ENCODE data around the gene CTDSPL. TPM values are rescaled to one million over a fixed set of nuclear protein-coding genes. Genes with fewer than 3 reads are reported as not detected.

CTDSPL gene
- total and polyA plus RNA-seq, 2 of the 13 experiments (the other 11 are each of a cell fraction or from before 2014, with no cell fraction given), result 26.1 to 142 TPM

DNA sequence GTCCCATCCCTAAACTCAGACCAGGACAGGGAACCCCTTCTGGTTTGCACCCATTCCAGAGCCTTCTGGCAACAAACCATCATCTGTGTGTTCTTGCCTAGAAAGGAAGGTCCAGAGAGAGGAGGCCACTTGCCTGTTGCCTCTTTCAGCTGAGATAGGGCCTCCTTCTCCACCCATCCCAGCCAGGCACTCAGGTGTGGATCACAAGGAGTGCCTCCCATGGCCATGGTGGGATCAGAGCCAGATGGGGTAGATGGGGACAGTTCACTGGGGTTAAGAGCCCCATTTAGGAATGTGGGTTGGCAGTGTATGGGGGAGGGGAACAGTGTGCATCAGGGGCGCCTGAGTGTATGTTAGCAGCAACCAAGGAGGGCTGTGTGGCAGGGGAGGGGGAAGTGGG is 8.9 kb upstream of the CTDSPL start:
- Histone ChIP-seq H3K9ac (ENCODE audit: insufficient read depth, low read depth, low read length) (no peak overlapping the region), H2AFZ (ENCODE audit: low read length) (no peak overlapping the region), H3K36me3 (replicated peaks in 1 of 2; ENCODE audit: control insufficient read depth in 1 of 2, insufficient read depth in 2 of 2, low read length in 2 of 2) (peaks cover 0 to 2% of the 10 kb centered on the region in 2 experiments; a peak in 2 of 5 replicates), H3K4me2 (ENCODE audit: low read depth, low read length) (no peak overlapping the region), H3K27ac (ENCODE audit: extremely low read length, insufficient read depth, low read length) (no peak overlapping the region), H3K4me1 (ENCODE audit: insufficient read depth, low read length) (no peaks in the 10 kb centered on the region), H3K27me3 (ENCODE audit: control insufficient read depth in 1 of 2, insufficient read depth in 2 of 2, low read length in 2 of 2) (no peaks in the 10 kb centered on the region), H3K79me2 (ENCODE audit: insufficient read depth, low read length) (no peaks in the 10 kb centered on the region), H4K20me1 (ENCODE audit: insufficient read depth, low read length) (no peaks in the 10 kb centered on the region), H3K4me3 (replicated peaks in 1 of 3; ENCODE audit: insufficient read depth in 1 of 3, low read depth in 2 of 3, low read length in 3 of 3) (no peak overlapping the region), H3K9me3 (ENCODE audit: low read length) (no peaks in the 10 kb centered on the region)
- in situ Hi-C loops (cut with HindIII; ENCODE audit: extremely low pct_ligation_motif_present, low pct_unique_long_range_greater_than_20kb), result no loop called here
- FAIRE-seq (no peak), DNase-seq (ENCODE audit: low spot score) (no peak), ATAC-seq (no peak)
- ChIA-PET CTCF (ENCODE audit: low intra/inter-chr PET ratio, low total read pairs) (interaction anchor here (1.3 kb wide), 1 partner anchor 115 kb away, joined by 3 read pairs; no protein-coding TSS in a partner anchor), POLR2A (no interaction called here)
- intact Hi-C loops (cut with micrococcal nuclease; ENCODE audit: unreplicated experiment), result no loop called here
- WGBS (ENCODE audit: low lambda C conversion rate), result 95% methylated on average over 1 of the region's 1 CpG
- TF ChIP-seq, protein P1, sequence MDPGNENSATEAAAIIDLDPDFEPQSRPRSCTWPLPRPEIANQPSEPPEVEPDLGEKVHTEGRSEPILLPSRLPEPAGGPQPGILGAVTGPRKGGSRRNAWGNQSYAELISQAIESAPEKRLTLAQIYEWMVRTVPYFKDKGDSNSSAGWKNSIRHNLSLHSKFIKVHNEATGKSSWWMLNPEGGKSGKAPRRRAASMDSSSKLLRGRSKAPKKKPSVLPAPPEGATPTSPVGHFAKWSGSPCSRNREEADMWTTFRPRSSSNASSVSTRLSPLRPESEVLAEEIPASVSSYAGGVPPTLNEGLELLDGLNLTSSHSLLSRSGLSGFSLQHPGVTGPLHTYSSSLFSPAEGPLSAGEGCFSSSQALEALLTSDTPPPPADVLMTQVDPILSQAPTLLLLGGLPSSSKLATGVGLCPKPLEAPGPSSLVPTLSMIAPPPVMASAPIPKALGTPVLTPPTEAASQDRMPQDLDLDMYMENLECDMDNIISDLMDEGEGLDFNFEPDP (CRISPR knock-in tag; conservative IDR thresholded peaks at IDR 0.05), result no peak
- no peak for TF ChIP-seq ZNF17 (CRISPR knock-in tag; IDR thresholded peaks at IDR 0.05)
- BruUV-seq (replicated peaks), result no TSS peak

DNA sequence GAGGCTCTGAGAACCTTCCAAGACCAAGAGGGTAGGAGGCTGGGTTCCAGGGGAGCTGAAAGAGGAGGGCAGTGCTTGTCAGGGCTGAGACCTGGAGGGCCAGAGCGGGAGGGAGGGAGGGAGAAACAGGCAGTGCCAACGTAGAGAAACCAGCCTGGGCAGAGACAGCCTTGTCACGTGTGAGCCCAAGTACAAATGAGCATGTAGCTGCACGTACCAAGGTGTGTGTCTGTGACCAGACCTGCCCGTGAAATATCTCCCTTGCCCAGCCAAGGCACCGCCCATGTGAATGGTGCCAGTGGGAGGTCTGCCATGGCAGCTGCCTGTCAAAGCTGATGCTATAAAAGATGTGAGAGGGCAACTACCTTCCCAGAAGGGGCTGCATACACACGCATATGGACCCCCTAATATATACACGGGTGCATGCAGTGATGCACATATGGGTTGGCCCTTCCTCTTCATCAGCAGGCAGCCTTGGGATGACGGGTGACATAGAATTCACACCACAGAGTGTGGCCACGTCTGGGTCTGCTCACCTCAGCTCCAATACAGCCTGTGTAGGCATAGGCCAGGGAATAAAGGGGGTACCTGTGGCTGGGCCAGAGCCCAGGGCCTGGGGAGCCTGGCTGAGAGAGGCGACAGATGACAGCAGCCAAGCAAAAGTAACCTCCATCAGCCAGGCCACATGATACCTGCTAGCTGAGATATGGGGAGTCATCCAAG is 7.8 kb upstream of the CTDSPL start:
- CTCF ChIA-PET (ENCODE audit: low intra/inter-chr PET ratio, low total read pairs), result interaction anchor here (1.0 kb wide), 1 partner anchor 114 kb away, joined by 3 read pairs; no protein-coding TSS in a partner anchor
- Histone ChIP-seq H3K36me3 (replicated peaks in 1 of 2; ENCODE audit: control insufficient read depth in 1 of 2, insufficient read depth in 2 of 2, low read length in 2 of 2) (peaks cover 0 to 2% of the 10 kb centered on the region in 2 experiments; a peak in 2 of 5 replicates), H3K27ac (ENCODE audit: extremely low read length, insufficient read depth, low read length) (no peak overlapping the region), H3K4me1 (ENCODE audit: insufficient read depth, low read length) (no peaks in the 10 kb centered on the region), H3K4me2 (ENCODE audit: low read depth, low read length) (no peak overlapping the region), H3K27me3 (ENCODE audit: control insufficient read depth in 1 of 2, insufficient read depth in 2 of 2, low read length in 2 of 2) (no peaks in the 10 kb centered on the region), H3K4me3 (replicated peaks in 1 of 3; ENCODE audit: insufficient read depth in 1 of 3, low read depth in 2 of 3, low read length in 3 of 3) (no peak overlapping the region), H3K9me3 (ENCODE audit: low read length) (no peaks in the 10 kb centered on the region), H2AFZ (ENCODE audit: low read length) (no peak overlapping the region), H3K79me2 (ENCODE audit: insufficient read depth, low read length) (no peaks in the 10 kb centered on the region), H4K20me1 (ENCODE audit: insufficient read depth, low read length) (no peaks in the 10 kb centered on the region), H3K9ac (ENCODE audit: insufficient read depth, low read depth, low read length) (no peak overlapping the region)
- no peak for DNase-seq (ENCODE audit: low spot score)
- POLR2A ChIA-PET, result interaction anchor here (0.6 to 0.7 kb wide), 2 partner anchors 110 to 112 kb away, joined by 3 to 4 read pairs; no protein-coding TSS in a partner anchor
- no peak for ATAC-seq
- WGBS (ENCODE audit: low lambda C conversion rate), result 95% methylated on average over 7 of the region's 11 CpGs
- in situ Hi-C loops (cut with HindIII; ENCODE audit: extremely low pct_ligation_motif_present, low pct_unique_long_range_greater_than_20kb), result no loop called here
- intact Hi-C loops (cut with micrococcal nuclease; ENCODE audit: unreplicated experiment), result no loop called here
- FAIRE-seq, result no peak
- TF ChIP-seq ZNF225 (CRISPR knock-in tag; IDR thresholded peaks at IDR 0.05) (no peak), ZNF75D (CRISPR knock-in tag; IDR thresholded peaks at IDR 0.05; ENCODE audit: borderline replicate concordance) (no peak), EEA1 (CRISPR knock-in tag; IDR thresholded peaks at IDR 0.05; ENCODE audit: borderline replicate concordance) (no peak), KMT2A (CRISPR knock-in tag; IDR thresholded peaks at IDR 0.05) (no peak), ERF (CRISPR knock-in tag; IDR thresholded peaks at IDR 0.05) (no peak), NAIF1 (CRISPR knock-in tag; IDR thresholded peaks at IDR 0.05; ENCODE audit: borderline replicate concordance) (no peak)
- TF ChIP-seq, protein P2, sequence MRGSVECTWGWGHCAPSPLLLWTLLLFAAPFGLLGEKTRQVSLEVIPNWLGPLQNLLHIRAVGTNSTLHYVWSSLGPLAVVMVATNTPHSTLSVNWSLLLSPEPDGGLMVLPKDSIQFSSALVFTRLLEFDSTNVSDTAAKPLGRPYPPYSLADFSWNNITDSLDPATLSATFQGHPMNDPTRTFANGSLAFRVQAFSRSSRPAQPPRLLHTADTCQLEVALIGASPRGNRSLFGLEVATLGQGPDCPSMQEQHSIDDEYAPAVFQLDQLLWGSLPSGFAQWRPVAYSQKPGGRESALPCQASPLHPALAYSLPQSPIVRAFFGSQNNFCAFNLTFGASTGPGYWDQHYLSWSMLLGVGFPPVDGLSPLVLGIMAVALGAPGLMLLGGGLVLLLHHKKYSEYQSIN (CRISPR knock-in tag; IDR thresholded peaks at IDR 0.05; ENCODE audit: borderline replicate concordance), result no peak
- TF ChIP-seq, protein P3, sequence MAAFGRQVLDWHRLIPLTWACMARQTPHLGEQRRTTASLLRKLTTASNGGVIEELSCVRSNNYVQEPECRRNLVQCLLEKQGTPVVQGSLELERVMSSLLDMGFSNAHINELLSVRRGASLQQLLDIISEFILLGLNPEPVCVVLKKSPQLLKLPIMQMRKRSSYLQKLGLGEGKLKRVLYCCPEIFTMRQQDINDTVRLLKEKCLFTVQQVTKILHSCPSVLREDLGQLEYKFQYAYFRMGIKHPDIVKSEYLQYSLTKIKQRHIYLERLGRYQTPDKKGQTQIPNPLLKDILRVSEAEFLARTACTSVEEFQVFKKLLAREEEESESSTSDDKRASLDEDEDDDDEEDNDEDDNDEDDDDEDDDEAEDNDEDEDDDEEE (CRISPR knock-in tag; IDR thresholded peaks at IDR 0.05), result no peak
- no TSS peak for BruUV-seq (replicated peaks)

Measured in HepG2 (cell line).